Measurements from ENCODE around the gene CHN2. TPM values are rescaled to one million over a fixed set of nuclear protein-coding genes. Genes with fewer than 3 reads are reported as not detected.
"Not testable (repeated sequence)": the region's sequence is repeated elsewhere in the genome, so short reads cannot be mapped to it uniquely, and the experiment has no call there.

Gene CHN2
- total RNA-seq, 5 donors from 2014 or later (not counting 1 experiment from before 2014, with no cell fraction given), result 4.5 to 9.0 (median 6.6) TPM

DNA sequence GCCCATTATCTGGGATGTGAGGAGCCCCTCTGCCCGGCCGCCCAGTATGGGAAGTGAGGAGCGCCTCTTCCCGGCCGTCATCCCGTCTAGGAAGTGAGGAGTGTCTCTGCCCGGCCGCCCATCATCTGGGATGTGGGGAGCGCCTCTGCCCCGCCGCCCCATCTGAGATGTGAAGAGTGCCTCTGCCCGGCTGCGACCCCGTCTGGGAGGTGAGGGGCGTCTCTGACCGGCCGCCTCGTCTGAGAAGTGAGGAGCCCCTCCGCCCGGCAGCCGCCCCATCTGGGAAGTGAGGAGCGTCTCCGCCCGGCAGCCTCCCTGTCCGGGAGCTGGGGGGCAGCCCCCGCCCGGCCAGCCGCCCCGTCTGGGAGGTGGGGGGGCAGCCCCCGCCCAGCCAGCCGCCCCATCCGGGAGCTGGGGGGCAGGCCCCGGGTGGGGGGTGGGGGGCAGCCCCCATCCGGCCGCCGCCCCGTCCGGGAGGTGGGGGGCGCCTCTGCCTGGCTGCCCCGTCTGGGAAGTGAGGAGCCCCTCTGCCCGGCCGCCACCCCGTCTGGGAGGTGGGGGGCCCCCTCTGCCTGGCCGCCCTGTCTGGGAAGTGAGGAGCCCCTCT lies 69.1 kb downstream of the CHN2 start:
- H3K27me3 ChIP-seq (replicated peaks in 1 of 2; ENCODE audit: control insufficient read depth in 2 of 2, extremely low read depth in 1 of 2, insufficient read depth in 2 of 2, low read length in 1 of 2); POLR2A ChIA-PET; H3K27ac Mint-ChIP-seq; H3K36me3 Mint-ChIP-seq; H3K9me3 Mint-ChIP-seq; H3K27ac ChIP-seq (ENCODE audit: low read length); H3K4me3 ChIP-seq (ENCODE audit: control insufficient read depth in 1 of 2, extremely low read depth in 1 of 2, low read length in 1 of 2); H3K9me3 ChIP-seq; H3K27me3 Mint-ChIP-seq; DNase-seq; CTCF ChIA-PET; ATAC-seq (replicated peaks in 1 of 4); H3K4me3 Mint-ChIP-seq; H3K4me1 ChIP-seq (ENCODE audit: control insufficient read depth in 1 of 2, extremely low read depth in 1 of 2, insufficient read depth in 2 of 2, low read length in 2 of 2); H3K36me3 ChIP-seq (ENCODE audit: control insufficient read depth in 2 of 2, extremely low read depth in 1 of 2, insufficient read depth in 1 of 2, low read length in 1 of 2): not testable (repeated sequence)
- 98% methylated on average over 20 of the region's 44 CpGs for WGBS (ENCODE audit: insufficient coverage)
- H3K4me1 Mint-ChIP-seq, result peaks cover 0 to 12% (median 4%) of the 10 kb centered on the region in 3 donors

DNA sequence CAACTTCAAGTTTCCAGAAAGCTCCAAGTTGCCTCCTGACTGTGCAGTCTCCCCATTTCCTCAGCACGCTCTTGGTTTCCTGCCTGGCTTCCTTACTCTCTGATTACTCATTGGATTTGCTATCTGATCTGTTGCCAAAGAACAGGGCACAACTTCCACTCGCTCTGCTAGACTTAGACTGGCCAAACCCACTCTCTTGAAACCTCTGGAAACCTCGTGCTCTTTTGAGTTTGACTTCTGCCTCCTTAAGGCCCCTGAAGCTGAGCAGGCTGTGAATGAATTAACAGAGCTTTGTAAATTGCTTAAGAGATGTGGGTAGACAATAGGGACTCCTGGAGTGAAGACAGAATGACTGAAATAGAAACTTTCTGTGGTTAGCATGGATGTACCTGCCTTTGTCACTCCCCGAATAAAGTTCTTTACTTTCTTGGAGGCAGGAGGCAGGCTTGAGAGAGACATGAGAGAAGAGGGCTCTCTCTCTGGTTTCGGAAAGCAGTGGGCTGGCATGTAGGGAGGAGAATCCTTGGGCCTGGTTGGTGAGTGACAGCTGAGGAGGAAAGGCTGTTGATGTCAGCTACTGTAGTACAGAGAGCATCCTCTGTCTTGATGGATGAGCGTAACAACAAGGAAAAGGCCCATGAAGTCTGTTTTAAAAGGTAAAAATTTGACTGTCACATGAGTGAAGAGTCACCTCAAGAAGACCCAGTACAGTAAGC lies 70.8 kb downstream of the CHN2 start:
- DNase-seq (no peak), ATAC-seq (replicated peaks in 1 of 4) (no peak)
- Histone ChIP-seq H3K27ac (ENCODE audit: low read length) (no peak overlapping the region), H3K9me3 (no peaks in the 10 kb centered on the region), H3K36me3 (ENCODE audit: control insufficient read depth in 2 of 2, extremely low read depth in 1 of 2, insufficient read depth in 1 of 2, low read length in 1 of 2) (no peaks in the 10 kb centered on the region), H3K4me1 (ENCODE audit: control insufficient read depth in 1 of 2, extremely low read depth in 1 of 2, insufficient read depth in 2 of 2, low read length in 2 of 2) (peaks cover 0 to 3% of the 10 kb centered on the region in 2 experiments), H3K27me3 (replicated peaks in 1 of 2; ENCODE audit: control insufficient read depth in 2 of 2, extremely low read depth in 1 of 2, insufficient read depth in 2 of 2, low read length in 1 of 2) (no peaks in the 10 kb centered on the region), H3K4me3 (ENCODE audit: control insufficient read depth in 1 of 2, extremely low read depth in 1 of 2, low read length in 1 of 2) (no peak overlapping the region)
- Mint-ChIP-seq H3K4me3 (no peak overlapping the region), H3K4me1 (peaks cover 0 to 12% (median 4%) of the 10 kb centered on the region in 3 donors), H3K27ac (no peak overlapping the region), H3K27me3 (no peaks in the 10 kb centered on the region), H3K9me3 (no peaks in the 10 kb centered on the region), H3K36me3 (no peaks in the 10 kb centered on the region)
- ChIA-PET POLR2A (no interaction called here), CTCF (no interaction called here)
- WGBS (ENCODE audit: insufficient coverage), result 66% methylated on average over 6 of the region's 6 CpGs

GRCh38 chr7:29269935-29270334 lies 75.4 kb downstream of the CHN2 start:
- CTCF ChIA-PET, result interaction anchor here in 1 of 2 donors (0.6 to 0.7 kb wide), 2 partner anchors 18 to 82 kb away, joined by 3 to 6 read pairs; no protein-coding TSS in a partner anchor
- no peak for DNase-seq
- POLR2A ChIA-PET, result no interaction called here
- WGBS (ENCODE audit: insufficient coverage), result 92% methylated on average over 1 of the region's 1 CpG
- H3K27me3 Mint-ChIP-seq, result no peaks in the 10 kb centered on the region
- H3K4me1 ChIP-seq (ENCODE audit: control insufficient read depth in 1 of 2, extremely low read depth in 1 of 2, insufficient read depth in 2 of 2, low read length in 2 of 2), result peaks cover 0 to 19% of the 10 kb centered on the region in 2 experiments
- no peaks in the 10 kb centered on the region for H3K36me3 ChIP-seq (ENCODE audit: control insufficient read depth in 2 of 2, extremely low read depth in 1 of 2, insufficient read depth in 1 of 2, low read length in 1 of 2)
- no peak overlapping the region for H3K27ac Mint-ChIP-seq
- H3K4me1 Mint-ChIP-seq, result peaks cover 0 to 30% (median 20%) of the 10 kb centered on the region in 3 donors
- H3K9me3 Mint-ChIP-seq, result no peaks in the 10 kb centered on the region
- no peak overlapping the region for H3K4me3 ChIP-seq (ENCODE audit: control insufficient read depth in 1 of 2, extremely low read depth in 1 of 2, low read length in 1 of 2)
- H3K4me3 Mint-ChIP-seq, result no peak overlapping the region
- H3K27ac ChIP-seq (ENCODE audit: low read length), result no peak overlapping the region
- H3K36me3 Mint-ChIP-seq, result no peaks in the 10 kb centered on the region
- H3K27me3 ChIP-seq (replicated peaks in 1 of 2; ENCODE audit: control insufficient read depth in 2 of 2, extremely low read depth in 1 of 2, insufficient read depth in 2 of 2, low read length in 1 of 2), result no peaks in the 10 kb centered on the region
- no peaks in the 10 kb centered on the region for H3K9me3 ChIP-seq
- ATAC-seq (replicated peaks in 1 of 4), result no peak

DNA sequence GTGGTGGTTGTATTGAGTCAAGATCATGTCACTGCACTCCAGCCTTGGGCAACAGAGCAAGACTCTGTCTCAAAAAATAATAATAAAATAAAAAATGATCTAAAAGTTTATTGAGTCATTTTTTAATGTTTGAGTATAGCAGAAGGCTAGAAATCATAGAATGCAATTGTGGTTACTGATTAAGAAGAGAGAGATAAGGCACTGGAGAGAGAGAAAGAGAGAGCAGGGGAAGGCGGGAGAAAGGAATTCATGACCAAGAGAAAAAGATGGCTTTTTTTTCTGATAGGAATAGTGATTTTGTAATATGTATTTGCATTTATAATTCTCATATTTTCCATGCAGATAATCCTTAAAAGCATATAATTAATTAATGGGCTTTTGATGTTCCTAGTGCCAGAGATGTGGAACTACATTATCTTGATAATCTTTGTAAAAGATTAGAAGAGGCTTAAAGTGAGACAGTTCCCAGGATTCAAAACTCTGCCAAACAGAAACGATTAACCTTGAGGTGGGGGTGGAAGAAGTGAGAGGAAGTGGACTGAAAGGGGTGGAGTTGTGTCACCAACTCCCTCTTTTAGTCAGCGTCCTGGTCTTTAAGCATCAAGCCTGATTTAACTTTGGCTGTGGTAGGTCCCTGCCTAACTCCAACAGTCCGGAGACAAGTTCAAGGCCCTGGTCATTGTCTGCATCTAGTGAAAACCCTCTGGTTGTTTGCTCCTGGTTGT lies 76.2 kb downstream of the CHN2 start:
- no peaks in the 10 kb centered on the region for H3K9me3 Mint-ChIP-seq
- DNase-seq (no peak), ATAC-seq (replicated peaks in 1 of 4) (no peak)
- 25% methylated on average over 2 of the region's 4 CpGs for WGBS (ENCODE audit: insufficient coverage)
- Histone ChIP-seq H3K4me1 (ENCODE audit: control insufficient read depth in 1 of 2, extremely low read depth in 1 of 2, insufficient read depth in 2 of 2, low read length in 2 of 2) (peaks cover 0 to 18% of the 10 kb centered on the region in 2 experiments), H3K27ac (ENCODE audit: low read length) (no peak overlapping the region), H3K4me3 (ENCODE audit: control insufficient read depth in 1 of 2, extremely low read depth in 1 of 2, low read length in 1 of 2) (no peak overlapping the region), H3K36me3 (ENCODE audit: control insufficient read depth in 2 of 2, extremely low read depth in 1 of 2, insufficient read depth in 1 of 2, low read length in 1 of 2) (no peaks in the 10 kb centered on the region), H3K9me3 (no peaks in the 10 kb centered on the region), H3K27me3 (replicated peaks in 1 of 2; ENCODE audit: control insufficient read depth in 2 of 2, extremely low read depth in 1 of 2, insufficient read depth in 2 of 2, low read length in 1 of 2) (no peaks in the 10 kb centered on the region)
- no peaks in the 10 kb centered on the region for H3K27me3 Mint-ChIP-seq
- H3K36me3 Mint-ChIP-seq, result no peaks in the 10 kb centered on the region
- ChIA-PET POLR2A (no interaction called here), CTCF (interaction anchor here in 1 of 2 donors (0.6 kb wide), 1 partner anchor 19 kb away, joined by 3 read pairs; no protein-coding TSS in a partner anchor)
- no peak overlapping the region for H3K4me3 Mint-ChIP-seq
- H3K27ac Mint-ChIP-seq, result no peak overlapping the region
- peaks cover 0 to 28% (median 22%) of the 10 kb centered on the region in 3 donors for H3K4me1 Mint-ChIP-seq

- Mint-ChIP-seq H3K9me3 (no peaks in the 10 kb centered on the region), H3K4me1 (peaks cover 0 to 30% (median 25%) of the 10 kb centered on the region in 3 donors), H3K36me3 (no peaks in the 10 kb centered on the region), H3K27ac (no peak overlapping the region), H3K4me3 (no peak overlapping the region), H3K27me3 (no peaks in the 10 kb centered on the region)
- CTCF ChIA-PET, result no interaction called here
- POLR2A ChIA-PET, result interaction anchor here in 1 of 2 donors (0.5 kb wide), 1 partner anchor 36 kb away, joined by 3 read pairs; no protein-coding TSS in a partner anchor
- no peak overlapping the region for H3K4me3 ChIP-seq (ENCODE audit: control insufficient read depth in 1 of 2, extremely low read depth in 1 of 2, low read length in 1 of 2)
- H3K9me3 ChIP-seq, result no peaks in the 10 kb centered on the region
- H3K4me1 ChIP-seq (ENCODE audit: control insufficient read depth in 1 of 2, extremely low read depth in 1 of 2, insufficient read depth in 2 of 2, low read length in 2 of 2), result peaks cover 0 to 22% of the 10 kb centered on the region in 2 experiments
- H3K36me3 ChIP-seq (ENCODE audit: control insufficient read depth in 2 of 2, extremely low read depth in 1 of 2, insufficient read depth in 1 of 2, low read length in 1 of 2), result no peaks in the 10 kb centered on the region
- no CpG with 5 or more reads among the region's 4 CpGs for WGBS (ENCODE audit: insufficient coverage)
- H3K27me3 ChIP-seq (replicated peaks in 1 of 2; ENCODE audit: control insufficient read depth in 2 of 2, extremely low read depth in 1 of 2, insufficient read depth in 2 of 2, low read length in 1 of 2), result no peaks in the 10 kb centered on the region
- ATAC-seq (replicated peaks in 1 of 4), result no peak
- no peak for DNase-seq
- no peak overlapping the region for H3K27ac ChIP-seq (ENCODE audit: low read length)
Observed at GRCh38 chr7:29271319-29271658, 76.7 kb downstream of the CHN2 start.

GRCh38 chr7:29272057-29272456 lies 77.5 kb downstream of the CHN2 start:
- Mint-ChIP-seq H3K4me1 (peaks cover 0 to 30% (median 25%) of the 10 kb centered on the region in 3 donors), H3K27me3 (no peaks in the 10 kb centered on the region), H3K4me3 (no peak overlapping the region), H3K27ac (no peak overlapping the region), H3K9me3 (no peaks in the 10 kb centered on the region), H3K36me3 (no peaks in the 10 kb centered on the region)
- Histone ChIP-seq H3K36me3 (ENCODE audit: control insufficient read depth in 2 of 2, extremely low read depth in 1 of 2, insufficient read depth in 1 of 2, low read length in 1 of 2) (no peaks in the 10 kb centered on the region), H3K27me3 (replicated peaks in 1 of 2; ENCODE audit: control insufficient read depth in 2 of 2, extremely low read depth in 1 of 2, insufficient read depth in 2 of 2, low read length in 1 of 2) (no peaks in the 10 kb centered on the region), H3K4me1 (ENCODE audit: control insufficient read depth in 1 of 2, extremely low read depth in 1 of 2, insufficient read depth in 2 of 2, low read length in 2 of 2) (peaks cover 0 to 22% of the 10 kb centered on the region in 2 experiments), H3K27ac (ENCODE audit: low read length) (no peak overlapping the region), H3K9me3 (no peaks in the 10 kb centered on the region), H3K4me3 (ENCODE audit: control insufficient read depth in 1 of 2, extremely low read depth in 1 of 2, low read length in 1 of 2) (no peak overlapping the region)
- no peak for ATAC-seq (replicated peaks in 1 of 4)
- 95% methylated on average over 3 of the region's 9 CpGs for WGBS (ENCODE audit: insufficient coverage)
- CTCF ChIA-PET, result no interaction called here
- no peak for DNase-seq
- POLR2A ChIA-PET, result no interaction called here

All from T-cell (primary cell).